ENCODE measurements around the gene TMEM242.

DNA sequence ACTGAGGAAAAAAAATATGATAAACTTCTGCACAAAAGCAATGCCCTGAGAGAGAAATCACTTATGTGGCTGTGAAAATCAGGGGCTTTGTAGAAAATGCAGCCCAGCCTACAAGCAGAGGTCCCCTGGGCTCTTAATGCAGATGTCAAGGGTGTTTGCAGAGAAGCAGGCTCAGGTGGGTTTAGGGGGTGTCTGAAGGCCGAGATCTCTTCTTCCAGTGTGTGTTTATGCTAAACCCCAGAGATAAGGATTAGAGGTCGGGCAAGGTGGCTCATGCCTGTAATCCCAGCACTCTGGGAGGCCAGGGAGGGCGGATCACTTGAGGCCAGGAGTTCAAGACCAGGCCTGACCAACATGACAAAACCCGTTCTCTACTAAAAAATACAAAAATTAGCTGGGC, 78.5 kb downstream of the TMEM242 start:
- TF ChIP-seq, protein P1, sequence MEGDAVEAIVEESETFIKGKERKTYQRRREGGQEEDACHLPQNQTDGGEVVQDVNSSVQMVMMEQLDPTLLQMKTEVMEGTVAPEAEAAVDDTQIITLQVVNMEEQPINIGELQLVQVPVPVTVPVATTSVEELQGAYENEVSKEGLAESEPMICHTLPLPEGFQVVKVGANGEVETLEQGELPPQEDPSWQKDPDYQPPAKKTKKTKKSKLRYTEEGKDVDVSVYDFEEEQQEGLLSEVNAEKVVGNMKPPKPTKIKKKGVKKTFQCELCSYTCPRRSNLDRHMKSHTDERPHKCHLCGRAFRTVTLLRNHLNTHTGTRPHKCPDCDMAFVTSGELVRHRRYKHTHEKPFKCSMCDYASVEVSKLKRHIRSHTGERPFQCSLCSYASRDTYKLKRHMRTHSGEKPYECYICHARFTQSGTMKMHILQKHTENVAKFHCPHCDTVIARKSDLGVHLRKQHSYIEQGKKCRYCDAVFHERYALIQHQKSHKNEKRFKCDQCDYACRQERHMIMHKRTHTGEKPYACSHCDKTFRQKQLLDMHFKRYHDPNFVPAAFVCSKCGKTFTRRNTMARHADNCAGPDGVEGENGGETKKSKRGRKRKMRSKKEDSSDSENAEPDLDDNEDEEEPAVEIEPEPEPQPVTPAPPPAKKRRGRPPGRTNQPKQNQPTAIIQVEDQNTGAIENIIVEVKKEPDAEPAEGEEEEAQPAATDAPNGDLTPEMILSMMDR (IDR thresholded peaks at IDR 0.05): no peak
- TF ChIP-seq POLR2AphosphoS5 (IDR thresholded peaks at IDR 0.05; ENCODE audit: low read depth, low read length): no peak
